Dedifferentiated amniotic fluid mesenchymal stem cell (primary cell): ENCODE results near the gene LPP.

Experiments used
- DNase-seq: peaks from one replicate; pipeline ENCODE4 v3.0.0-alpha.2; 2016; ENCODE audit errors: extremely low spot score

Gene LPP

GRCh38 chr3:188868803-188869202 is 714.8 kb downstream of the LPP start:
- no peak for DNase-seq

GRCh38 chr3:188869628-188870027 is 715.7 kb downstream of the LPP start:
- no peak for DNase-seq

DNA sequence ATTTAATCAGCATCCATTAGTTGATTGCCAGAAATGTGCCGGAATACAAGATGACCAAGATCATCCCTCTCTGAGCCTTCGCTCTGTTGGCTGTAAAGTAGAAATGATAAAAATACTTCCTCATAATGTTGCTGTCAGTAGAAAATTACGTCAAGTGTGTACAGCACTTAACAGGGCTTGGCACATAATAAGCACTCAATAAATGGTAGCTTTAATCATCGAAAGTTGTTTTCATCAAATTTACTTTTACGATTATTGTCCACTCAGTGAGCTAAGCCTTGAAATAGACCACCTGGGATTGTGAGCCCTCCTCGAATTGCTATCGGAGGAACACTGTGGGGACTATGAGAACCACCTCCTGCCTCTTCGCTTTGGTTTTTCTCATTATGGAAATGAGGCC is 716.5 kb downstream of the LPP start:
- DNase-seq, result no peak

DNA sequence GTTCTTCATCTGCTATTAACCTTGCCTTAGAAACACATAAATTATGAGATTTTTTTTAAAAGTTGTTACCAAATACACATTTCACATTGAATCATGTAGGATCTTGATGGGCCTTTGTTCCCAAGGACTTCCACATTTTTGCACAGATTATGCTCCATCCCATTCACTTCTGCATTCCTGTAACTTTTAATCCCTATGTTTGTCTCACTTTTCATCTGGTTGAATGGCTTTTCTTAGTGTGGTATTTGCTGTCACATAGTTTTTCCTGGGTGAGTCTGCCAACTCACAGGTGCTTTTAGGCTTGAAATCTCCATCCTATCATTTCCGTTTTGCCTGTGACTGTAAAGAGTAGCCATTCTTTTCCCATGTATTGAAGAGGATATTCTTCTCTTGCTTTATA is 720.6 kb downstream of the LPP start:
- DNase-seq, result no peak

DNA sequence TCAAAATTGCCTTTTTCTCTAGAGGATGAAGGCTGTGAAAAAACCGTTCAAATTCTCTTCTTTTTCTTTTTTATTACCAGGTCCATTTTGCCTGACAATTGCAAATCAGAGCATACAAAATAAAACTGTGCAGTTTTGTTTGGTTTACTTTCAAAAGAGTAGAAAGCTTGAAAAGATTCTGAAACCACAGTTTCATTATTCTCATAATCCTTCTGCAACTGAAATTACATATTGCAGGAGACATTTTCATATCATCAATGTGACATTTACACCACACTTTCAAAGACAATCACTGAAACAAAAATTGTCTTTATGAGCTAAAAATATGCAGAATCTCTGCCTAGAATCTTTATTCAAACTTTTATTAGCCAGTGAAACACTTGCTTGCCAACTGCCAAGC is 721.5 kb downstream of the LPP start:
- no peak for DNase-seq

DNA sequence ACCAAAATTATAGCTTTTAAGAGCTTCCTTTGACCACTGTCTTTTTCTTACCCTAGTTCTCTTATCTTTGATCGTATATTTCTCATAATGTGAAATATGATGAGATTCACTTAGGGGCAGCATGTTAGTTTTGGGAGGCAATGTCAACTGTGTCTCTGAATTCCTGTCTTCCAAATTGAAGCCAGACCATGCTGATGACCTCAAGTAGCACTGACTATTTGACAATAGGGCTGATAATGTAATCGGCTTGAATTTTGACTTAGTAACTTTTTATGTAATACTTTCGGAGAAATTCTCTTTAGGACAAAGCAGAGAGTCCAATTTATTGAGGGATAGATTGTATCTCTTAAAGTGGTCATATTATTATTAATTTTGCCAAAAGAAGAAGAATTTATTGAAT is 722.4 kb downstream of the LPP start:
- DNase-seq, result no peak

- no peak for DNase-seq
Measured at GRCh38 chr3:188877381-188877780, 723.4 kb downstream of the LPP start.

DNA sequence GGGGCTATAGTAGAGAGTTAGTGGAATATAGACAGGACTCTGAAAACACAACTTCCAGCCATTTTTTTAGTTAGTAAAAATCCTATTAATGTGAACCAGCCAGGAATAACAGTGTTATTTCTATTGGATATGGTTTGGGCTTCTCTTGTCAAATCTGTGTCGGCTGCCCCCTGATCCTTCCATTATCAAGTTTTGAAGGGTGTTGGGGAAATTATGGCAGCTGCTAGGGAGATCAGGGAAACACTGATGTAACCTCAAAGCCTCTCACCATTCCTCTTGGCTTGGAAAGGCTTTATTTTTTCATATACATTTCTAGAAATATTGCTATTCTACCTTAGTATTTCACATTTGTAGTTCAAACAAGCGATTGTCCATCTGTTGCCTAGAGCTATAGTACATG is 724.1 kb downstream of the LPP start:
- DNase-seq, result no peak

DNA sequence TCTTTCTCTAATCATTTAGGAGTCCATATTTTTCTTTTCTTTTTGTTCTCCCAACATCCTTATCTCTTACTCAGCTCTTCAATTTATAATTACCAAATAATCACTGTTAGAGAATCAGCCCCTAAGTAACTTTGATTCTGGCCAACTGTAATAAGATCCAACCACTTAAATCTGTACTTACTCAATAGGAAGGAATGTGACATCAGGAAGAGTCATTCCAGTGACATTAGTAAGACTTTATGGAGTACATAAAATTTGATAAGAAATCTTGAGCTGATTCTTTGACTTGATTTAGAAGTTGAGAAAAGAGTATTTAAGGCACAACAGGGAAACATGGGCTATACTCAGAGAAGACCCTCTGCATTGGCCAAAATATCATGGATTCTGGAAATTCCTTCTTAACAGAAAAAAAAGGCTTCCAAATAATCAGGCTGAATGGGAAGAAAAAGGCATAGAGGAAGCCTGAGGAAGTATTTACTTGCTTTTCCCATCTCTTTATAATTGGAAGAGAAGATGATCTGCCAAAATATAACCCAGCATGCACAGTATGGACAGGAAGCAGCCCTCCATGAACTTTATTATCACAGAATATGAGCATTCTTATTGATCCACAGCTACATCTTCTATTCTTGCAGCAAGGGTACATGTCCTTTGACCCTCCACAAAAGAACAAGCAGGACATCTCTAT is 728.1 kb downstream of the LPP start:
- peak; percentile 83 for DNase-seq

GRCh38 chr3:188884299-188885043 is 730.5 kb downstream of the LPP start:
- no peak for DNase-seq

DNA sequence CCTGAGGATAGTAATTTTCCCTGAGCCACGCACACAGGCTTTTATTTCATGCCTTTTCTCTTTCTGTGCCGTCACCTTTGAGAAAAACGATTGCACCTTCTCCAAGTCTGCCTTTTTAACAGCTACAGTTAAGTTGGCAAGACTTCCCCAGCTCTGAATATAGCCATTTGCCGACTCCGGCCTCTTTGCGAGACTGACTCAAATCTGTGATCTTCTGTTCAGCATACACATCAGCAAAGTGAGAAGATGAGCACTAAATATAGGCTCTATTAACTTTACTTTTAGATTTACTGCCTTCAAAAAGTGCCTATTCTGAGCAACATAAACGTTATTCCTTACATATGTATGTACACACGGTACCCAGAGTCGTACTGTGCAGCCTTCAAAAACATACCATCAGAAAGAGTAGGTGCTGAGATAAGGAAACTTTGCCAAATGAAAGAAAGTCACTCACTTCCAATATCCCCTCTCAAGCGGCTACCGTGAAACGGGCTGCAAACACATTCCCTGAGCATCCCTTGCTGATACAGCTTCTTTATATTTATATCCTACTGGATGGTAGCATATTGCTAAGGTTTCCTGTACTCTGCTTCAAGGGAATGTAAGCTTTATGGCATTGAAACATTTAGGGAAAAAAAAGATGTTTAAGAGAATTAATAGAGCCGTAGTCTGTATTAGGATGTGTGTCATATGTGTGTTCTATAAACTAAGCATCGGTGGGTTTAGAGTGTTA is 734.5 kb downstream of the LPP start:
- DNase-seq, result no peak

GRCh38 chr3:188889054-188889491 is 735.1 kb downstream of the LPP start:
- DNase-seq, result no peak

DNA sequence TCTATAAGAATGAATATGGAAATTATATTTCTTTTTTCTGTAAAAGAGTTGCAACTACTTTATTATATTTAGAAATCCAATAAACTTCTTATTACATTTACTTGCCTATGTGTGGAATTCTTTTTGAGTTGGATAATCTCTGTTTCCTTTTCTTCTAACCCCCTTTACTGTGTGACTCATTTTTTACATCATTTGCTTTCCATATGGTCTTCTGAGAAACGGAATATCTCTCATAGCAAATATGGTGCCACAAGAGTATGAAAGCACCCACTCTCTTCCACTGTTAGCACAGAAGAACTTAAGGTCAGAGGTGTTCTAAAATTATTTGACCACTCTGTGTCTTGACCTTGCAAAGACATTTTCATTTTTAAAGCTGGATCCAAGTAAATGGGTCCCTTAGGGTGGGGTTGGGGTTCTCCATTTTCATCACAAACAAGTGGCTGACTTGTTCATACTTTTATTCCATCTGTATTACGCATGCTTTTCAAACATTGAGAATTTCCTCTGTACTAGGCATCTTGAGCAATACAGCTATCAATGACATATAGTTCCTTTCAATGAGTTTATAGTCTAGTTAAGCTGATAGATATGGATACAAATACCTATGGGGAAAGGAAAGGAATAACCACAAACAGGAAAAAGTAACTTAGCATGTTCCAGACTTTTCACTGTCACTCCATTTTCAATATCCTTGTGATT is 736.8 kb downstream of the LPP start:
- DNase-seq, result peak; percentile 54

GRCh38 chr3:188899881-188900280 is 745.9 kb downstream of the LPP start:
- DNase-seq, result no peak

DNA sequence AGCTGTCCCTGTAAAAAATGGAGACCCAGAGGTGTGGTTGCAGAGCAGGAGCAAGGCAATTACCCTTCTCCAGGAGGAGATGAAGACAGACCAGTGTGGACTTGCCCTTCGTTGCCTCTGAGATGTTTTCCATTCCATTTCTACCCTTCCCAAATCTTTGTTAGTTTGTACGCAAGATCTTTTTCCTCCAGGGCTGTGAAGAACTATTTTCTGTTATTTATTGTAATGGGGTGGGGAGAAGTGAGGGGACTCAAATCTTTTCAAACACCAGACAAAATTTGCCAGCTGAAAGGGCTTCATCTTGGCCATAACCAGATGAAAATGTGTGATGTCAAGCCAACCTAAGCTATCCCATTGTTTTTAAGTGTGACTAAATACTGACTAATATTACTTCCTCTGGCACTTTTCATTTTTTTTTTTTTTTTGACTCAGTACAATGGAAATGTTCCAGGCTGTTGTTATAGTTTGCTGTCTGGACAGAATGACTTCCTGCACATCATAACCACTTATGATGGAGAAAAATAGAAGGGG is 746.5 kb downstream of the LPP start:
- DNase-seq, result peak; percentile 26

DNA sequence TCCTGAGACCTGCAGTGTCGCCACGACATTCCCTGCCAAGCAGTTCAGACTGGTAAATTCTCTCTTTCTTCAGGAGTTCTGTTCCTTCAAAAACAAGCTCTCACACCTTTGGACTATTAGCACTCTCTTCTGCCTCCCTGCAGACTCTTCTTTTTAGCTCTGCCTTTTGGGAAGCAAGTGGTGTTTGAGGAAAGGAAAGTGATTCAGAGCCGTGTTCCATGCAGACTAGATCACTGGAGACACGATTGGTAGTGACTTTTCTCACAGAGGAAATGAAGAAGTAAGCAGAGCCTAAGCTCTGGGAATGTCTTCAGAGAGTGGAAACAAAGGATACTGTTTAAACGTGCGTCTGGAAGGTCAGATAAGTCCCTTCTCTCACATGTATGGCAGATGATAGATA is 747.2 kb downstream of the LPP start:
- no peak for DNase-seq

GRCh38 chr3:188901671-188902287 is 747.8 kb downstream of the LPP start:
- no peak for DNase-seq

GRCh38 chr3:188904670-188905069 is 750.7 kb downstream of the LPP start:
- no peak for DNase-seq

DNA sequence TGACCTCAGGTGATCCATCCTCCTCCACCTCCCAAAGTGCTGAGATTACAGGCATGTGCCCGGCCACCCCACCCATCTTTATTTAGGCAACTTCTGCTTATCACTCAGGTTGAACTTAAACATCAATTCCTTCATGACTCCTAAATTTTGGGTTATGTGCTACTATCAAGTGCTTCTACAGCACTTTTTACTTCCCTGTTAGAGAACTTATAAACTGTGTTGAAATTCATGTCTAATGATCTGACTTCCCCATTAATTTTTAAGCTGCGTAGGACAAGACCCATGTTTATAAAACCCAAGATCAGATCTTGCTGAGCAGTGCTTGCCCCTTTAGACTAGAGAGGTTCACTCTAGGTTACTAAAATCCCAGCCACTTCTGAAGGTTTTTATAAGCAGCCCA is 751.6 kb downstream of the LPP start:
- DNase-seq, result no peak

DNA sequence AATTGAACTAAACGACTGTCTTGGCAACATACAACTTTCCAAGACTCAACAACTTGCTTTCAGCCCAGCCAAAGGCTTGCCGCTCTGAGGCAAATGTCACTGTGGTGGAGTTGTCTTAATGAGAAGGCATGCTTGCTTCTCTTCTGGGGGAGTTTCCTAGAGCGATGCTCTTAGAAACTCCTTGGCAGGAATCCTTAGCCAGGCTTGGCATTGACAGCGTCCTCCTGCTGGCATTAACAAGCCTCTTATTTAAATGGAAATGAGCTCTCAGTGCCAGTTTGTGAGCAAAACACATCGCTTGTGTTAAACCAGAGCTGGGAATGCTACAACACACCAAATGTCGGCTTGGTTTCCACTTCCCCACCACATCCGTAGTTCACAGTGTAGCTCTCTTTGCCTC is 752.3 kb downstream of the LPP start:
- no peak for DNase-seq

GRCh38 chr3:188908002-188908850 is 754.3 kb downstream of the LPP start:
- DNase-seq, result no peak
